ENCODE results near the gene TEDDM1.

TEDDM1 gene

GRCh38 chr1:182388392-182389134, 11.9 kb downstream of the TEDDM1 start:
- TF ChIP-seq, protein P1, sequence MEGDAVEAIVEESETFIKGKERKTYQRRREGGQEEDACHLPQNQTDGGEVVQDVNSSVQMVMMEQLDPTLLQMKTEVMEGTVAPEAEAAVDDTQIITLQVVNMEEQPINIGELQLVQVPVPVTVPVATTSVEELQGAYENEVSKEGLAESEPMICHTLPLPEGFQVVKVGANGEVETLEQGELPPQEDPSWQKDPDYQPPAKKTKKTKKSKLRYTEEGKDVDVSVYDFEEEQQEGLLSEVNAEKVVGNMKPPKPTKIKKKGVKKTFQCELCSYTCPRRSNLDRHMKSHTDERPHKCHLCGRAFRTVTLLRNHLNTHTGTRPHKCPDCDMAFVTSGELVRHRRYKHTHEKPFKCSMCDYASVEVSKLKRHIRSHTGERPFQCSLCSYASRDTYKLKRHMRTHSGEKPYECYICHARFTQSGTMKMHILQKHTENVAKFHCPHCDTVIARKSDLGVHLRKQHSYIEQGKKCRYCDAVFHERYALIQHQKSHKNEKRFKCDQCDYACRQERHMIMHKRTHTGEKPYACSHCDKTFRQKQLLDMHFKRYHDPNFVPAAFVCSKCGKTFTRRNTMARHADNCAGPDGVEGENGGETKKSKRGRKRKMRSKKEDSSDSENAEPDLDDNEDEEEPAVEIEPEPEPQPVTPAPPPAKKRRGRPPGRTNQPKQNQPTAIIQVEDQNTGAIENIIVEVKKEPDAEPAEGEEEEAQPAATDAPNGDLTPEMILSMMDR (IDR thresholded peaks at IDR 0.05; ENCODE audit: insufficient read depth, low read depth, low read length, missing control alignments), result no peak
- DNase-seq (ENCODE audit: low read depth), result no peak
- H3K4me3 ChIP-seq (ENCODE audit: low read depth, low read length), result peak overlapping the region; percentile 78

- DNase-seq (ENCODE audit: low read depth), result no peak
- H3K4me3 ChIP-seq (ENCODE audit: low read depth, low read length), result no peak overlapping the region
Observed at GRCh38 chr1:182387566-182387965, 12.9 kb downstream of the TEDDM1 start.

DNA sequence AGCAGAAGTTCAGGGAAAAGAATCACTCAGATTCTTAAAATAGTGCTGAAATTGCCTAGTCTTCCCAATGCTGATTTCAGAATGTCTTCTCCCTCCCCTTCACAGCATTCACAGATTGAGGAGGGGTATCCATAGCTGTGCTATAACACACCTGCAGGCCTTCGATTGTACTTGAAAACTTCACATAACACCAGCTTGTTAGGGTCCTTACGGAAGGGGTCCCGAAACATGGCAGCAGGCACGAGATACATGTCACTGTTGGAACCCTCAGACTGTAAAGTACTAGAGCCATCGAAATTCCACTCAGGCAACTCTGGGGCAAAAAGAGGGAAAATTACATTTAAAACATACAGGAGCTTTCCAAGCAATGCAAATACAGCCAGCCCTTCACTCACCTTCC, 13.5 kb downstream of the TEDDM1 start:
- TF ChIP-seq, protein P1 (IDR thresholded peaks at IDR 0.05; ENCODE audit: insufficient read depth, low read depth, low read length, missing control alignments), result no peak
- no peak overlapping the region for H3K4me3 ChIP-seq (ENCODE audit: low read depth, low read length)
- no peak for DNase-seq (ENCODE audit: low read depth)

More at GRCh38 chr1:182387566-182387965, 12.9 kb downstream of the TEDDM1 start:
- TF ChIP-seq, protein P1 (IDR thresholded peaks at IDR 0.05; ENCODE audit: insufficient read depth, low read depth, low read length, missing control alignments), result no peak

- TF ChIP-seq, protein P1 (IDR thresholded peaks at IDR 0.05; ENCODE audit: insufficient read depth, low read depth, low read length, missing control alignments), result no peak
- no peak for DNase-seq (ENCODE audit: low read depth)
- H3K4me3 ChIP-seq (ENCODE audit: low read depth, low read length), result no peak overlapping the region
Observed at GRCh38 chr1:182385885-182386853, 14.3 kb downstream of the TEDDM1 start.

DNA sequence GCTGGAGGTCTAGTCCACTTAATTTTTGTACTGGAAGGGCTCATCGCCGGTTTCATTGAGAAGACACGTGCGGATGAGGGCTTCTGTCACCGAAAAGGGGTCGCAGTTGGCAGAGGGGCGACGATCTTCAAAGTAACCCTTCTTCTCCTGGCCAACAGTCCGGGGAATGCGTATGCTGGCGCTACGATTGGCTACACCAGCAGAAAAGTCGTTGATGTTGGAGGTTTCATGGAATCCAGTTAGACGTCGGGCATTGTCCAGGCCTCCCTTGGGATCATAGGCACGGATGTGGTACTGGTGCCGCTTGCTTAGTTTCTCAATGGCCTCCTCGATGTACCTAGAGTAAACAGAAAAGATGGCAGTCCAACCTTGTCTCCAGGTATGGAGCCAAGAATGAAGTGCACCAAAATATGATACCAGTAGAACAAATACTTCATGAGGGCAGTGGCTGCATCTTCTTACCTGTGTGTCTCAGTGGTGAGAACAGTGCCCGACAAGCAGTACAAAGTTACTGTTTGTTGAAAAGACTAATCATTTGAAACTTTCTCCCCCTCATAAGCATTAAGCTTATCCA, 16.0 kb downstream of the TEDDM1 start:
- DNase-seq (ENCODE audit: low read depth), result no peak
- H3K4me3 ChIP-seq (ENCODE audit: low read depth, low read length), result no peak overlapping the region
- TF ChIP-seq, protein P1 (IDR thresholded peaks at IDR 0.05; ENCODE audit: insufficient read depth, low read depth, low read length, missing control alignments), result no peak

- TF ChIP-seq, protein P1 (IDR thresholded peaks at IDR 0.05; ENCODE audit: insufficient read depth, low read depth, low read length, missing control alignments), result no peak
- DNase-seq (ENCODE audit: low read depth), result no peak
- H3K4me3 ChIP-seq (ENCODE audit: low read depth, low read length), result no peak overlapping the region
Observed at GRCh38 chr1:182383934-182384333, 16.5 kb downstream of the TEDDM1 start.
